A172 (cell line): ENCODE results near the gene ECHDC1. TPM values are rescaled to one million over a fixed set of nuclear protein-coding genes. Genes with fewer than 3 reads are reported as not detected.

ENCODE experiments used
- total RNA-seq: library from RNA; depleted of rRNA; stranded (reverse); fragments of >200 nt; shearing (Covaris generic); gene quantifications from 2 replicates; pipeline ENCODE4 v1.2.3, GENCODE V29; 2014; rRNA removed

The ECHDC1 gene
- total RNA-seq, 1 experiment from 2014 or later = 102 TPM

Other genes starting within 250 kb of the ECHDC1 start
- gene RSPO3, start 224.9 kb downstream of the ECHDC1 start, total RNA-seq = not detected in 2 replicates
- gene RNF146, start 76.7 kb downstream of the ECHDC1 start, total RNA-seq = 28.2 and 34.9 TPM in 2 replicates
- 0.09 and 0.60 TPM in 2 replicates for gene KIAA0408, start 115.8 kb upstream of the ECHDC1 start, total RNA-seq
- gene C6orf58, start 233.6 kb upstream of the ECHDC1 start, total RNA-seq = 0.21 and 0.24 TPM in 2 replicates